Measurements from ENCODE around the gene ADARB1.

- TF ChIP-seq POLR2AphosphoS5 (IDR thresholded peaks at IDR 0.05; ENCODE audit: low read depth) (no peak), CTCF (conservative IDR thresholded peaks at IDR 0.05; ENCODE audit: low read depth in 2 of 2) (no peak), EZH2 (IDR thresholded peaks at IDR 0.05; ENCODE audit: low read depth, unreplicated experiment) (no peak), CREB1 (CRISPR knock-in tag; IDR thresholded peaks at IDR 0.05; ENCODE audit: low read depth) (no peak), EZH2phosphoT487 (IDR thresholded peaks at IDR 0.05; ENCODE audit: unreplicated experiment) (no peak), JUNB (IDR thresholded peaks at IDR 0.05; ENCODE audit: unreplicated experiment) (no peak), STAT1 (IDR thresholded peaks at IDR 0.05; ENCODE audit: unreplicated experiment) (no peak), ZNF114 (CRISPR knock-in tag; IDR thresholded peaks at IDR 0.05) (no peak)
- TF ChIP-seq, protein P1, sequence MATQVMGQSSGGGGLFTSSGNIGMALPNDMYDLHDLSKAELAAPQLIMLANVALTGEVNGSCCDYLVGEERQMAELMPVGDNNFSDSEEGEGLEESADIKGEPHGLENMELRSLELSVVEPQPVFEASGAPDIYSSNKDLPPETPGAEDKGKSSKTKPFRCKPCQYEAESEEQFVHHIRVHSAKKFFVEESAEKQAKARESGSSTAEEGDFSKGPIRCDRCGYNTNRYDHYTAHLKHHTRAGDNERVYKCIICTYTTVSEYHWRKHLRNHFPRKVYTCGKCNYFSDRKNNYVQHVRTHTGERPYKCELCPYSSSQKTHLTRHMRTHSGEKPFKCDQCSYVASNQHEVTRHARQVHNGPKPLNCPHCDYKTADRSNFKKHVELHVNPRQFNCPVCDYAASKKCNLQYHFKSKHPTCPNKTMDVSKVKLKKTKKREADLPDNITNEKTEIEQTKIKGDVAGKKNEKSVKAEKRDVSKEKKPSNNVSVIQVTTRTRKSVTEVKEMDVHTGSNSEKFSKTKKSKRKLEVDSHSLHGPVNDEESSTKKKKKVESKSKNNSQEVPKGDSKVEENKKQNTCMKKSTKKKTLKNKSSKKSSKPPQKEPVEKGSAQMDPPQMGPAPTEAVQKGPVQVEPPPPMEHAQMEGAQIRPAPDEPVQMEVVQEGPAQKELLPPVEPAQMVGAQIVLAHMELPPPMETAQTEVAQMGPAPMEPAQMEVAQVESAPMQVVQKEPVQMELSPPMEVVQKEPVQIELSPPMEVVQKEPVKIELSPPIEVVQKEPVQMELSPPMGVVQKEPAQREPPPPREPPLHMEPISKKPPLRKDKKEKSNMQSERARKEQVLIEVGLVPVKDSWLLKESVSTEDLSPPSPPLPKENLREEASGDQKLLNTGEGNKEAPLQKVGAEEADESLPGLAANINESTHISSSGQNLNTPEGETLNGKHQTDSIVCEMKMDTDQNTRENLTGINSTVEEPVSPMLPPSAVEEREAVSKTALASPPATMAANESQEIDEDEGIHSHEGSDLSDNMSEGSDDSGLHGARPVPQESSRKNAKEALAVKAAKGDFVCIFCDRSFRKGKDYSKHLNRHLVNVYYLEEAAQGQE (IDR thresholded peaks at IDR 0.05; ENCODE audit: unreplicated experiment): no peak
- TF ChIP-seq, protein P2, sequence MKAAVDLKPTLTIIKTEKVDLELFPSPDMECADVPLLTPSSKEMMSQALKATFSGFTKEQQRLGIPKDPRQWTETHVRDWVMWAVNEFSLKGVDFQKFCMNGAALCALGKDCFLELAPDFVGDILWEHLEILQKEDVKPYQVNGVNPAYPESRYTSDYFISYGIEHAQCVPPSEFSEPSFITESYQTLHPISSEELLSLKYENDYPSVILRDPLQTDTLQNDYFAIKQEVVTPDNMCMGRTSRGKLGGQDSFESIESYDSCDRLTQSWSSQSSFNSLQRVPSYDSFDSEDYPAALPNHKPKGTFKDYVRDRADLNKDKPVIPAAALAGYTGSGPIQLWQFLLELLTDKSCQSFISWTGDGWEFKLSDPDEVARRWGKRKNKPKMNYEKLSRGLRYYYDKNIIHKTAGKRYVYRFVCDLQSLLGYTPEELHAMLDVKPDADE (IDR thresholded peaks at IDR 0.05): no peak
- TF ChIP-seq, protein P3, sequence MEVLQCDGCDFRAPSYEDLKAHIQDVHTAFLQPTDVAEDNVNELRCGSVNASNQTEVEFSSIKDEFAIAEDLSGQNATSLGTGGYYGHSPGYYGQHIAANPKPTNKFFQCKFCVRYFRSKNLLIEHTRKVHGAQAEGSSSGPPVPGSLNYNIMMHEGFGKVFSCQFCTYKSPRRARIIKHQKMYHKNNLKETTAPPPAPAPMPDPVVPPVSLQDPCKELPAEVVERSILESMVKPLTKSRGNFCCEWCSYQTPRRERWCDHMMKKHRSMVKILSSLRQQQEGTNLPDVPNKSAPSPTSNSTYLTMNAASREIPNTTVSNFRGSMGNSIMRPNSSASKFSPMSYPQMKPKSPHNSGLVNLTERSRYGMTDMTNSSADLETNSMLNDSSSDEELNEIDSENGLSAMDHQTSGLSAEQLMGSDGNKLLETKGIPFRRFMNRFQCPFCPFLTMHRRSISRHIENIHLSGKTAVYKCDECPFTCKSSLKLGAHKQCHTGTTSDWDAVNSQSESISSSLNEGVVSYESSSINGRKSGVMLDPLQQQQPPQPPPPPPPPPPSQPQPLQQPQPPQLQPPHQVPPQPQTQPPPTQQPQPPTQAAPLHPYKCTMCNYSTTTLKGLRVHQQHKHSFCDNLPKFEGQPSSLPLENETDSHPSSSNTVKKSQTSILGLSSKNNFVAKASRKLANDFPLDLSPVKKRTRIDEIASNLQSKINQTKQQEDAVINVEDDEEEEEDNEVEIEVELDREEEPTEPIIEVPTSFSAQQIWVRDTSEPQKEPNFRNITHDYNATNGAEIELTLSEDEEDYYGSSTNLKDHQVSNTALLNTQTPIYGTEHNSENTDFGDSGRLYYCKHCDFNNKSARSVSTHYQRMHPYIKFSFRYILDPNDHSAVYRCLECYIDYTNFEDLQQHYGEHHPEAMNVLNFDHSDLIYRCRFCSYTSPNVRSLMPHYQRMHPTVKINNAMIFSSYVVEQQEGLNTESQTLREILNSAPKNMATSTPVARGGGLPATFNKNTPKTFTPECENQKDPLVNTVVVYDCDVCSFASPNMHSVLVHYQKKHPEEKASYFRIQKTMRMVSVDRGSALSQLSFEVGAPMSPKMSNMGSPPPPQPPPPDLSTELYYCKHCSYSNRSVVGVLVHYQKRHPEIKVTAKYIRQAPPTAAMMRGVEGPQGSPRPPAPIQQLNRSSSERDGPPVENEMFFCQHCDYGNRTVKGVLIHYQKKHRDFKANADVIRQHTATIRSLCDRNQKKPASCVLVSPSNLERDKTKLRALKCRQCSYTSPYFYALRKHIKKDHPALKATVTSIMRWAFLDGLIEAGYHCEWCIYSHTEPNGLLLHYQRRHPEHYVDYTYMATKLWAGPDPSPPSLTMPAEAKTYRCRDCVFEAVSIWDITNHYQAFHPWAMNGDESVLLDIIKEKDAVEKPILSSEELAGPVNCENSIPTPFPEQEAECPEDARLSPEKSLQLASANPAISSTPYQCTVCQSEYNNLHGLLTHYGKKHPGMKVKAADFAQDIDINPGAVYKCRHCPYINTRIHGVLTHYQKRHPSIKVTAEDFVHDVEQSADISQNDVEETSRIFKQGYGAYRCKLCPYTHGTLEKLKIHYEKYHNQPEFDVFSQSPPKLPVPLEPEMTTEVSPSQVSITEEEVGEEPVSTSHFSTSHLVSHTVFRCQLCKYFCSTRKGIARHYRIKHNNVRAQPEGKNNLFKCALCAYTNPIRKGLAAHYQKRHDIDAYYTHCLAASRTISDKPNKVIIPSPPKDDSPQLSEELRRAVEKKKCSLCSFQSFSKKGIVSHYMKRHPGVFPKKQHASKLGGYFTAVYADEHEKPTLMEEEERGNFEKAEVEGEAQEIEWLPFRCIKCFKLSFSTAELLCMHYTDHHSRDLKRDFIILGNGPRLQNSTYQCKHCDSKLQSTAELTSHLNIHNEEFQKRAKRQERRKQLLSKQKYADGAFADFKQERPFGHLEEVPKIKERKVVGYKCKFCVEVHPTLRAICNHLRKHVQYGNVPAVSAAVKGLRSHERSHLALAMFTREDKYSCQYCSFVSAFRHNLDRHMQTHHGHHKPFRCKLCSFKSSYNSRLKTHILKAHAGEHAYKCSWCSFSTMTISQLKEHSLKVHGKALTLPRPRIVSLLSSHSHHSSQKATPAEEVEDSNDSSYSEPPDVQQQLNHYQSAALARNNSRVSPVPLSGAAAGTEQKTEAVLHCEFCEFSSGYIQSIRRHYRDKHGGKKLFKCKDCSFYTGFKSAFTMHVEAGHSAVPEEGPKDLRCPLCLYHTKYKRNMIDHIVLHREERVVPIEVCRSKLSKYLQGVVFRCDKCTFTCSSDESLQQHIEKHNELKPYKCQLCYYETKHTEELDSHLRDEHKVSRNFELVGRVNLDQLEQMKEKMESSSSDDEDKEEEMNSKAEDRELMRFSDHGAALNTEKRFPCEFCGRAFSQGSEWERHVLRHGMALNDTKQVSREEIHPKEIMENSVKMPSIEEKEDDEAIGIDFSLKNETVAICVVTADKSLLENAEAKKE (CRISPR knock-in tag; IDR thresholded peaks at IDR 0.05): no peak
These were observed 43.7 kb downstream of the ADARB1 start for GRCh38 chr21:45118099-45118498.
